Heart right ventricle (tissue), 16 donors: ENCODE data around the gene SNX8. TPM values are rescaled to one million over a fixed set of nuclear protein-coding genes. Genes with fewer than 3 reads are reported as not detected.

ENCODE experiments used
- ATAC-seq, 8 donors: fragments of 200-7000 bp; cut with Tn5 transposase; one replicate each; pipeline ENCODE4 v1.9.1; 2020; ENCODE audit warnings: mild to moderate bottlenecking in 8 of 8, moderate library complexity in 8 of 8, moderate number of reproducible peaks in 1 of 8
- DNase-seq, 2 donors: peaks; one replicate each; pipeline ENCODE4 v3.0.0-alpha.2; 2020
- H3K27ac ChIP-seq, 10 donors: fragments of 200-600 bp; sonication (generic) in 2 of 10; one replicate each; pipeline versions ENCODE4 v1.5.0 to v1.8.0; 2020 to 2022; ENCODE audit warnings: mild to moderate bottlenecking in 3 of 10
- H3K27me3 ChIP-seq, 7 donors: fragments of 200-600 bp; one replicate each; pipeline ENCODE4 v1.8.0; 2021 to 2022; ENCODE audit warnings: mild to moderate bottlenecking in 2 of 7
- H3K36me3 ChIP-seq, 9 donors: fragments of 200-600 bp; sonication (generic) in 1 of 9; one replicate each; pipeline versions ENCODE4 v1.5.0 to v1.8.0; 2020 to 2022; ENCODE audit warnings: mild to moderate bottlenecking in 2 of 9
- H3K4me1 ChIP-seq, 9 donors: fragments of 200-600 bp; sonication (generic) in 1 of 9; one replicate each; pipeline versions ENCODE4 v1.5.0 to v1.8.0; 2020 to 2022; ENCODE audit warnings: mild to moderate bottlenecking in 4 of 9
- H3K4me3 ChIP-seq, 10 donors: fragments of 200-600 bp; sonication (generic) in 2 of 10; one replicate each; pipeline versions ENCODE4 v1.5.0 to v1.8.0; 2020 to 2022; ENCODE audit warnings: mild to moderate bottlenecking in 7 of 10, moderate library complexity in 2 of 10
- H3K9me3 ChIP-seq, 11 donors: fragments of 200-600 bp in 10 of 11; sonication (generic) in 2 of 11; one replicate each; pipeline versions ENCODE4 v1.5.0 to v1.8.0; 2013 to 2022; ENCODE audit warnings: mild to moderate bottlenecking in 2 of 11, control low read depth in 1 of 11, moderate library complexity in 1 of 11
- CTCF ChIP-seq, 9 donors: fragments of 200-600 bp; sonication (generic) in 2 of 9; IDR thresholded peaks; one replicate each; pipeline versions ENCODE4 v1.5.0 to v1.8.0; 2021 to 2022; ENCODE audit warnings: antibody characterized with exemption in 9 of 9, mild to moderate bottlenecking in 5 of 9, moderate library complexity in 1 of 9
- WGBS, 2 donors: extraction: QIAGEN DNeasy Blood & Tissue Kit; methylation state at CpG; one replicate each; pipeline ENCODE4 v1.1.7; 2013; ENCODE audit warnings: inconsistent platforms in 1 of 2; 5-methylcytosine and 5-hydroxymethylcytosine counted together
- intact Hi-C, 10 donors: fragments of 100-400 bp; cut with DNase I; formaldehyde crosslinking; loops; one replicate each; pipeline versions ENCODE4 v1.11.1 to v1.14.2; 2022
- polyA plus RNA-seq, 2 donors: library from polyadenylated mRNA; stranded (reverse); fragments of 200-250 nt; gene quantifications; one replicate each; pipeline ENCODE4 v1.2.3, GENCODE V29; 2013
- total RNA-seq, 10 donors: library from RNA; stranded (reverse); fragmentation: NEBNext Ultra II Directional in 3 of 10; extraction: Animal tissue kit (Norgen Biotek cat#: 25700) in 3 of 10; gene quantifications; one replicate each; pipeline versions ENCODE4 v1.2.1 to v1.2.4, GENCODE V29; 2021 to 2023
- donor health status: Arrhythmogenic right ventricular cardiomyopathy.
- donor health status: ischemic (EF 13 %, LVEDD 7.1; RV severe dilation, severe dysfunction).
- donor health status: healthy with polysubstance abuse.
- donor health status: DM: no; HTN: yes; CAD: no.
- donor health status: DM: no; HTN: no; CAD: no.
- donor health status: ischemic (EF 25% LVEDD 6.9; RV normal size, moderate dysfunction).
- donor health status: ischemic (EF 25% LVEDD 5.7; RV mildly dilated, moderate dysfunction).
- donor health status: healthy.
- donor health status: DM: yes; HTN: yes; CAD: no.
- donor health status: Ischemic cardiomyopathy.
- donor health status: ischemic (EF 35%, LVEDD 5.7; RV mildly dilated, moderate dysfunction).
- donor health status: nonischemic (EF 11% LVEDD 7.7; RV severe dilation, severe dysfunction).
- donor health status: DM: yes; HTN: yes; CAD: no.
- donor health status: PGD.
- donor health status: ischemic (EF 29% LVEDD 5.4; RV normal size, mild dysfunction).
- donor health status: nonischemic (EF 23%, LVEDD 6.1; RV moderate dilation, normal function).

The SNX8 gene
- total and polyA plus RNA-seq, 12 donors = 14.7 to 31.8 (median 20.4) TPM

GRCh38 chr7:2241580-2242540 lies 72.4 kb downstream of the SNX8 start, which contains the start of the genes MRM2 and NUDT1:
TSS of gene MRM2 (minus strand) at chr7:2242205. CDS start at chr7:2242169, 36 bp downstream.
TSS of gene NUDT1 (plus strand) at chr7:2242226. CDS start at chr7:2244575, 2,349 bp downstream.
- Histone ChIP-seq H3K4me3 (peak within 1 kb of the TSS; percentile 86 to 99 (median 96)), H3K27me3 (no peaks in the 10 kb centered on the region), H3K4me1 (peaks cover 0 to 52% (median 20%) of the 10 kb centered on the region in 9 donors), H3K27ac (peak within 1 kb of the TSS in 9 of 10 donors; percentile 61 to 89 (median 77)), H3K9me3 (no peaks in the 10 kb centered on the region), H3K36me3 (peaks cover 0 to 32% (median 6%) of the 10 kb centered on the region in 9 donors)
- WGBS, 2 donors = 1% methylated on average over 81 of the region's 81 CpGs
- DNase-seq (peak; percentile 77 to 86), ATAC-seq (peak; percentile 88 to 94 (median 92))
- no peak for TF ChIP-seq CTCF (IDR thresholded peaks at IDR 0.05)
- intact Hi-C loops = loop anchor here in 1 of 10 donors (10.0 kb wide), 1 partner anchor 73 kb away; the partner anchor contains the start of gene SNX8

- no peak overlapping the region for H3K27ac ChIP-seq
- 95 to 96% methylated on average over 17 of the region's 17 CpGs for WGBS, 2 donors
- no peak for TF ChIP-seq CTCF (IDR thresholded peaks at IDR 0.05)
- H3K4me1 ChIP-seq = peaks cover 0 to 40% (median 20%) of the 10 kb centered on the region in 9 donors
- no peak overlapping the region for H3K4me3 ChIP-seq
- no peaks in the 10 kb centered on the region for H3K9me3 ChIP-seq
- no peaks in the 10 kb centered on the region for H3K27me3 ChIP-seq
- intact Hi-C loops = no loop called here
- H3K36me3 ChIP-seq = peaks cover 0 to 58% (median 7%) of the 10 kb centered on the region in 9 donors
- DNase-seq (no peak), ATAC-seq (no peak)
Measured at GRCh38 chr7:2239242-2239641, 75.0 kb downstream of the SNX8 start.

GRCh38 chr7:2237109-2237602 lies 77.1 kb downstream of the SNX8 start:
- intact Hi-C loops = no loop called here
- peaks cover 3 to 41% (median 21%) of the 10 kb centered on the region in 9 donors for H3K4me1 ChIP-seq
- WGBS, 2 donors = 86 to 88% methylated on average over 12 of the region's 12 CpGs
- H3K27me3 ChIP-seq = no peaks in the 10 kb centered on the region
- no peaks in the 10 kb centered on the region for H3K9me3 ChIP-seq
- ATAC-seq (no peak), DNase-seq (peak in 1 of 2 donors; percentile 34)
- H3K27ac ChIP-seq = peak overlapping the region in 6 of 10 donors; percentile 19 to 86 (median 36)
- peaks cover 0 to 63% (median 7%) of the 10 kb centered on the region in 9 donors for H3K36me3 ChIP-seq
- no peak overlapping the region for H3K4me3 ChIP-seq
- no peak for TF ChIP-seq CTCF (IDR thresholded peaks at IDR 0.05)

GRCh38 chr7:2233926-2234325 lies 80.3 kb downstream of the SNX8 start:
- H3K4me1 ChIP-seq = peaks cover 8 to 46% (median 27%) of the 10 kb centered on the region in 9 donors
- H3K27me3 ChIP-seq = no peaks in the 10 kb centered on the region
- WGBS, 2 donors = 66 to 68% methylated on average over 3 of the region's 3 CpGs
- no peak overlapping the region for H3K4me3 ChIP-seq
- intact Hi-C loops = loop anchor here in 1 of 10 donors (5.0 kb wide), 1 partner anchor 118 kb away; the partner anchor contains the start of gene EIF3B
- H3K27ac ChIP-seq = no peak overlapping the region
- no peaks in the 10 kb centered on the region for H3K9me3 ChIP-seq
- ATAC-seq = no peak
- no peak for DNase-seq
- TF ChIP-seq CTCF (IDR thresholded peaks at IDR 0.05) = no peak
- peaks cover 0 to 67% (median 7%) of the 10 kb centered on the region in 9 donors for H3K36me3 ChIP-seq
